Measurements from ENCODE around the gene NWD2.

The NWD2 gene

DNA sequence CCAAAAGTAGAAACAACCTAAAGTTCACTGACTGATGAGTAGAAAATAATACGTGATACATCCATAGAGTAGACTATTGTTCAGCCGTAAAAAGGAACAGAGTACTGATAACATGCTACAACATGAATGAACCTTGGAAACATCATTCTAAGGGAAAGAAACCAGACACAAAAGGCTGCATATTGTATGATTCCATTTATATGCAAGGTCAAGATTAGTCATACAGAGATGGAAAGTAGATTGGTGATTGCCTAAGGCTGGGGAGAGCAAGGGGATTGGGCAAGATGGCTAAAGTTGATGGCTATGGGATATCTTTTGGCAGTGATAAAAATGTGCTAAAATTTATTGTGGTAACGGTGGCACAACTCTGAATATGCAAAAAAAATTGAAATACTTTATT, 232.6 kb downstream of the NWD2 start:
- Histone ChIP-seq H3K4me3 (ENCODE audit: low read depth, low read length) (no peak overlapping the region), H3K4me1 (ENCODE audit: control insufficient read depth, insufficient read depth, low read length) (no peaks in the 10 kb centered on the region), H3K36me3 (ENCODE audit: control insufficient read depth in 2 of 2, insufficient read depth in 1 of 2, low read length in 2 of 2) (no peaks in the 10 kb centered on the region), H3K9me3 (ENCODE audit: control insufficient read depth, insufficient read depth, low read depth, low read length) (no peaks in the 10 kb centered on the region), H3K27ac (ENCODE audit: extremely low read depth, low read depth, low read length) (no peak overlapping the region)
- POLR2A ChIA-PET = no interaction called here
- TF ChIP-seq ZNF571 (tag by site-specific recombination; IDR thresholded peaks at IDR 0.05) = no peak
- TF ChIP-seq ZNF138 (tag by site-specific recombination; IDR thresholded peaks at IDR 0.05; ENCODE audit: borderline replicate concordance) = no peak
- no peak for TF ChIP-seq ZFP3 (tag by site-specific recombination; IDR thresholded peaks at IDR 0.05; ENCODE audit: low read depth)
- TF ChIP-seq ZSCAN16 (tag by site-specific recombination; IDR thresholded peaks at IDR 0.05) = no peak
- no peak for TF ChIP-seq ZNF157 (tag by site-specific recombination; IDR thresholded peaks at IDR 0.05)
- no peak for TF ChIP-seq ZNF777 (tag by site-specific recombination; IDR thresholded peaks at IDR 0.05; ENCODE audit: borderline replicate concordance)
- CTCF ChIA-PET = interaction anchor here (0.6 kb wide), 2 partner anchors 72 to 232 kb away, joined by 3 to 5 read pairs; partner anchors contain the start of gene NWD2

GRCh38 chr4:37478151-37478550, 233.6 kb downstream of the NWD2 start:
- POLR2A ChIA-PET = no interaction called here
- H3K4me3 ChIP-seq (ENCODE audit: low read depth, low read length) = no peak overlapping the region
- no peaks in the 10 kb centered on the region for H3K9me3 ChIP-seq (ENCODE audit: control insufficient read depth, insufficient read depth, low read depth, low read length)
- CTCF ChIA-PET = no interaction called here
- TF ChIP-seq, protein P1, sequence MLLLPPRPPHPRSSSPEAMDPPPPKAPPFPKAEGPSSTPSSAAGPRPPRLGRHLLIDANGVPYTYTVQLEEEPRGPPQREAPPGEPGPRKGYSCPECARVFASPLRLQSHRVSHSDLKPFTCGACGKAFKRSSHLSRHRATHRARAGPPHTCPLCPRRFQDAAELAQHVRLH (tag by site-specific recombination; IDR thresholded peaks at IDR 0.05) = no peak
- no peak for TF ChIP-seq ZNF202 (tag by site-specific recombination; IDR thresholded peaks at IDR 0.05; ENCODE audit: borderline replicate concordance)
- TF ChIP-seq, protein P2, sequence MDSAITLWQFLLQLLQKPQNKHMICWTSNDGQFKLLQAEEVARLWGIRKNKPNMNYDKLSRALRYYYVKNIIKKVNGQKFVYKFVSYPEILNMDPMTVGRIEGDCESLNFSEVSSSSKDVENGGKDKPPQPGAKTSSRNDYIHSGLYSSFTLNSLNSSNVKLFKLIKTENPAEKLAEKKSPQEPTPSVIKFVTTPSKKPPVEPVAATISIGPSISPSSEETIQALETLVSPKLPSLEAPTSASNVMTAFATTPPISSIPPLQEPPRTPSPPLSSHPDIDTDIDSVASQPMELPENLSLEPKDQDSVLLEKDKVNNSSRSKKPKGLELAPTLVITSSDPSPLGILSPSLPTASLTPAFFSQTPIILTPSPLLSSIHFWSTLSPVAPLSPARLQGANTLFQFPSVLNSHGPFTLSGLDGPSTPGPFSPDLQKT (IDR thresholded peaks at IDR 0.05; ENCODE audit: borderline replicate concordance, low read depth, low read length) = no peak
- TF ChIP-seq ZNF174 (tag by site-specific recombination; IDR thresholded peaks at IDR 0.05) = no peak
- TF ChIP-seq ZNF521 (tag by site-specific recombination; IDR thresholded peaks at IDR 0.05) = no peak
- TF ChIP-seq, protein P3, sequence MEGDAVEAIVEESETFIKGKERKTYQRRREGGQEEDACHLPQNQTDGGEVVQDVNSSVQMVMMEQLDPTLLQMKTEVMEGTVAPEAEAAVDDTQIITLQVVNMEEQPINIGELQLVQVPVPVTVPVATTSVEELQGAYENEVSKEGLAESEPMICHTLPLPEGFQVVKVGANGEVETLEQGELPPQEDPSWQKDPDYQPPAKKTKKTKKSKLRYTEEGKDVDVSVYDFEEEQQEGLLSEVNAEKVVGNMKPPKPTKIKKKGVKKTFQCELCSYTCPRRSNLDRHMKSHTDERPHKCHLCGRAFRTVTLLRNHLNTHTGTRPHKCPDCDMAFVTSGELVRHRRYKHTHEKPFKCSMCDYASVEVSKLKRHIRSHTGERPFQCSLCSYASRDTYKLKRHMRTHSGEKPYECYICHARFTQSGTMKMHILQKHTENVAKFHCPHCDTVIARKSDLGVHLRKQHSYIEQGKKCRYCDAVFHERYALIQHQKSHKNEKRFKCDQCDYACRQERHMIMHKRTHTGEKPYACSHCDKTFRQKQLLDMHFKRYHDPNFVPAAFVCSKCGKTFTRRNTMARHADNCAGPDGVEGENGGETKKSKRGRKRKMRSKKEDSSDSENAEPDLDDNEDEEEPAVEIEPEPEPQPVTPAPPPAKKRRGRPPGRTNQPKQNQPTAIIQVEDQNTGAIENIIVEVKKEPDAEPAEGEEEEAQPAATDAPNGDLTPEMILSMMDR (tag by site-specific recombination; IDR thresholded peaks at IDR 0.05) = no peak
- no peak for TF ChIP-seq ZBTB17 (tag by site-specific recombination; IDR thresholded peaks at IDR 0.05)
- no peak for TF ChIP-seq ZFHX2 (tag by site-specific recombination; conservative IDR thresholded peaks at IDR 0.05)
- no peak for TF ChIP-seq ZNF843 (tag by site-specific recombination; IDR thresholded peaks at IDR 0.05)
- TF ChIP-seq ZNF23 (tag by site-specific recombination; IDR thresholded peaks at IDR 0.05; ENCODE audit: borderline replicate concordance) = no peak
- TF ChIP-seq ZNF514 (tag by site-specific recombination; IDR thresholded peaks at IDR 0.05) = no peak
- no peak for TF ChIP-seq ZNF571 (tag by site-specific recombination; IDR thresholded peaks at IDR 0.05)
- TF ChIP-seq ZNF140 (tag by site-specific recombination; IDR thresholded peaks at IDR 0.05) = no peak
- H3K27ac ChIP-seq (ENCODE audit: extremely low read depth, low read depth, low read length) = no peak overlapping the region
- H3K36me3 ChIP-seq (ENCODE audit: control insufficient read depth in 2 of 2, insufficient read depth in 1 of 2, low read length in 2 of 2) = no peaks in the 10 kb centered on the region
- no peaks in the 10 kb centered on the region for H3K4me1 ChIP-seq (ENCODE audit: control insufficient read depth, insufficient read depth, low read length)

GRCh38 chr4:37480509-37480908, 236.0 kb downstream of the NWD2 start:
- Histone ChIP-seq H3K27ac (ENCODE audit: extremely low read depth, low read depth, low read length) (no peak overlapping the region), H3K36me3 (ENCODE audit: control insufficient read depth in 2 of 2, insufficient read depth in 1 of 2, low read length in 2 of 2) (no peaks in the 10 kb centered on the region), H3K4me1 (ENCODE audit: control insufficient read depth, insufficient read depth, low read length) (no peaks in the 10 kb centered on the region), H3K9me3 (ENCODE audit: control insufficient read depth, insufficient read depth, low read depth, low read length) (no peaks in the 10 kb centered on the region), H3K4me3 (ENCODE audit: low read depth, low read length) (no peak overlapping the region)
- CTCF ChIA-PET = interaction anchor here (1.2 kb wide), 1 partner anchor 27 kb away, joined by 3 read pairs; a partner anchor contains a TSS
- POLR2A ChIA-PET = no interaction called here
- TF ChIP-seq ZNF324 (tag by site-specific recombination; IDR thresholded peaks at IDR 0.05) (no peak), ZNF426 (tag by site-specific recombination; IDR thresholded peaks at IDR 0.05) (no peak), ZNF16 (tag by site-specific recombination; IDR thresholded peaks at IDR 0.05; ENCODE audit: low read depth) (no peak), ZNF660 (tag by site-specific recombination; IDR thresholded peaks at IDR 0.05) (no peak), ZNF280D (tag by site-specific recombination; IDR thresholded peaks at IDR 0.05) (no peak), ZNF585B (tag by site-specific recombination; IDR thresholded peaks at IDR 0.05) (no peak), ZBTB1 (tag by site-specific recombination; IDR thresholded peaks at IDR 0.05) (no peak), ZFP41 (tag by site-specific recombination; IDR thresholded peaks at IDR 0.05; ENCODE audit: borderline replicate concordance) (no peak), ZBTB8A (tag by site-specific recombination; IDR thresholded peaks at IDR 0.05) (no peak), ZNF768 (tag by site-specific recombination; IDR thresholded peaks at IDR 0.05) (no peak), ZNF23 (tag by site-specific recombination; IDR thresholded peaks at IDR 0.05; ENCODE audit: borderline replicate concordance) (no peak)
